KMS-11 (cell line): ENCODE measurements around the gene GPR17.

Experiments used
- H2AFZ ChIP-seq: fragments of 200-600 bp; sonication (generic); 2 replicates; pipeline ENCODE4 v1.6.1; 2016; ENCODE audit warnings: antibody characterized with exemption, mixed run types, low read depth
- H3K27ac ChIP-seq: fragments of 200-600 bp; sonication (generic); 2 replicates; pipeline ENCODE4 v1.6.1; 2016; ENCODE audit warnings: mild to moderate bottlenecking, mixed run types
- H3K27me3 ChIP-seq: fragments of 200-600 bp; sonication (generic); 2 replicates; pipeline ENCODE4 v1.6.1; 2017; ENCODE audit warnings: mild to moderate bottlenecking, low read depth, mixed run types, moderate library complexity; ENCODE audit not compliant: insufficient read depth
- H3K36me3 ChIP-seq: fragments of 200-600 bp; sonication (generic); 2 replicates; pipeline ENCODE4 v1.6.1; 2017; ENCODE audit warnings: mild to moderate bottlenecking, mixed run types; ENCODE audit not compliant: insufficient read depth
- H3K4me1 ChIP-seq: fragments of 200-600 bp; sonication (generic); 2 replicates; pipeline ENCODE4 v1.6.1; 2016; ENCODE audit warnings: mild to moderate bottlenecking, low read depth, mixed run types; ENCODE audit not compliant: poor library complexity, severe bottlenecking
- H3K4me2 ChIP-seq: fragments of 200-600 bp; sonication (generic); 2 replicates; pipeline ENCODE4 v1.7.0; 2016; ENCODE audit warnings: mild to moderate bottlenecking, mixed run types
- H3K4me3 ChIP-seq: fragments of 200-600 bp; sonication (generic); IDR thresholded peaks from 2 replicates; pipeline ENCODE4 v1.6.1; 2017; ENCODE audit warnings: low read depth, low read length, mixed read lengths; ENCODE audit not compliant: insufficient read depth
- H3K79me2 ChIP-seq: fragments of 200-600 bp; sonication (generic); 2 replicates; pipeline ENCODE4 v1.6.1; 2016; ENCODE audit warnings: low read depth, mixed run types; ENCODE audit not compliant: insufficient read depth
- H3K9ac ChIP-seq: fragments of 200-600 bp; sonication (generic); 2 replicates; pipeline ENCODE4 v1.6.1; 2016; ENCODE audit warnings: mild to moderate bottlenecking, mixed run types
- H4K20me1 ChIP-seq: fragments of 200-600 bp; sonication (generic); 2 replicates; pipeline ENCODE4 v1.6.1; 2016; ENCODE audit warnings: mild to moderate bottlenecking, mixed run types; ENCODE audit not compliant: insufficient read depth
- TF ChIP-seq, protein P1 (sequence below): fragments of 200-600 bp; sonication (generic); conservative IDR thresholded peaks from 2 replicates; pipeline ENCODE4 v1.6.1; 2017; ENCODE audit warnings: low read depth, mild to moderate bottlenecking, antibody characterized with exemption, low read length, moderate library complexity, mixed read lengths

The GPR17 gene

DNA sequence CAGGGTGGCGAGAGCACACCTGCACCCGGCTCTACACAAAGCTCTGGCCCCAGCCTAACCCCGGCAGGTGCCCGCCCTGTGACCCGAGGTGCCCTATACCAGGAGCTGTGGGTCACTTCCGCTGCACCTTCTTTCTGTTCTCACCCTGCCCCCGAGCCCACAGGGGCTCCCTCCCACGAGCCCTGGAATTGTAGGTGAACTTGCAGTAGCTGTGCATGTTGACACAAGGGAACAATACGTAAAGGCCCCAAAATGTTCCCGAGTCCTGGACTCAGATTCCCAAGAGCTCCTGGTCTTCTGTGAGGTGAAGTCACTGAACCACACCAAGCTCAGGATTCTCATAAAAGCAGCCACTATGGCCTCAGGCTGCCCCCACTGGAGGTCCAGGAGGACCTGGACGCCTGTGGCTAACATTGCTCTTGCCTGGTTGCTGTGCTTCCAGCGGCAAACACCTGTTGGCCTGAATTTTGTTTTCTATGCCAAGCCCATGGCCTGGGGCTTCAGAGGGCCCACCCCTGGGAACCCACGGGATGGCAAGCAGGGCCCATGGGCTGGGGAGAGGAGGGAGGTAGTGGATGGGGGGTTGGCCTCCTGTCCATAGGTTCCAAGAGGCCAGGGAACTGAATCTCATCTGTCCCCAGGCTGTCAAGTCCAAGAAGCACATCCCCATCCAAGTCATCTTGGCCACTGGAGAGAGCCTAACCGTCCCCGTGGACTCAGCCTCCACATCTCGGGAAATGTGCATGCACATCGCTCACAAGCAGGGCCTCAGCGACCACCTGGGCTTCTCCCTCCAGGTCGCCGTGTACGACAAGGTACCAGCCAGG, 23.2 kb upstream of the GPR17 start:
- H3K9ac ChIP-seq: no peak overlapping the region
- no peaks in the 10 kb centered on the region; the same call in 1 of the 2 replicates for H3K27me3 ChIP-seq
- H3K27ac ChIP-seq: no peak overlapping the region
- no peaks in the 10 kb centered on the region for H3K4me1 ChIP-seq
- H4K20me1 ChIP-seq: no peaks in the 10 kb centered on the region
- H3K4me3 ChIP-seq: no peak overlapping the region
- no peak overlapping the region for H3K4me2 ChIP-seq
- no peaks in the 10 kb centered on the region for H3K36me3 ChIP-seq
- H3K79me2 ChIP-seq: no peaks in the 10 kb centered on the region
- no peak overlapping the region for H2AFZ ChIP-seq
- TF ChIP-seq, protein P1, sequence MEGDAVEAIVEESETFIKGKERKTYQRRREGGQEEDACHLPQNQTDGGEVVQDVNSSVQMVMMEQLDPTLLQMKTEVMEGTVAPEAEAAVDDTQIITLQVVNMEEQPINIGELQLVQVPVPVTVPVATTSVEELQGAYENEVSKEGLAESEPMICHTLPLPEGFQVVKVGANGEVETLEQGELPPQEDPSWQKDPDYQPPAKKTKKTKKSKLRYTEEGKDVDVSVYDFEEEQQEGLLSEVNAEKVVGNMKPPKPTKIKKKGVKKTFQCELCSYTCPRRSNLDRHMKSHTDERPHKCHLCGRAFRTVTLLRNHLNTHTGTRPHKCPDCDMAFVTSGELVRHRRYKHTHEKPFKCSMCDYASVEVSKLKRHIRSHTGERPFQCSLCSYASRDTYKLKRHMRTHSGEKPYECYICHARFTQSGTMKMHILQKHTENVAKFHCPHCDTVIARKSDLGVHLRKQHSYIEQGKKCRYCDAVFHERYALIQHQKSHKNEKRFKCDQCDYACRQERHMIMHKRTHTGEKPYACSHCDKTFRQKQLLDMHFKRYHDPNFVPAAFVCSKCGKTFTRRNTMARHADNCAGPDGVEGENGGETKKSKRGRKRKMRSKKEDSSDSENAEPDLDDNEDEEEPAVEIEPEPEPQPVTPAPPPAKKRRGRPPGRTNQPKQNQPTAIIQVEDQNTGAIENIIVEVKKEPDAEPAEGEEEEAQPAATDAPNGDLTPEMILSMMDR: no peak

DNA sequence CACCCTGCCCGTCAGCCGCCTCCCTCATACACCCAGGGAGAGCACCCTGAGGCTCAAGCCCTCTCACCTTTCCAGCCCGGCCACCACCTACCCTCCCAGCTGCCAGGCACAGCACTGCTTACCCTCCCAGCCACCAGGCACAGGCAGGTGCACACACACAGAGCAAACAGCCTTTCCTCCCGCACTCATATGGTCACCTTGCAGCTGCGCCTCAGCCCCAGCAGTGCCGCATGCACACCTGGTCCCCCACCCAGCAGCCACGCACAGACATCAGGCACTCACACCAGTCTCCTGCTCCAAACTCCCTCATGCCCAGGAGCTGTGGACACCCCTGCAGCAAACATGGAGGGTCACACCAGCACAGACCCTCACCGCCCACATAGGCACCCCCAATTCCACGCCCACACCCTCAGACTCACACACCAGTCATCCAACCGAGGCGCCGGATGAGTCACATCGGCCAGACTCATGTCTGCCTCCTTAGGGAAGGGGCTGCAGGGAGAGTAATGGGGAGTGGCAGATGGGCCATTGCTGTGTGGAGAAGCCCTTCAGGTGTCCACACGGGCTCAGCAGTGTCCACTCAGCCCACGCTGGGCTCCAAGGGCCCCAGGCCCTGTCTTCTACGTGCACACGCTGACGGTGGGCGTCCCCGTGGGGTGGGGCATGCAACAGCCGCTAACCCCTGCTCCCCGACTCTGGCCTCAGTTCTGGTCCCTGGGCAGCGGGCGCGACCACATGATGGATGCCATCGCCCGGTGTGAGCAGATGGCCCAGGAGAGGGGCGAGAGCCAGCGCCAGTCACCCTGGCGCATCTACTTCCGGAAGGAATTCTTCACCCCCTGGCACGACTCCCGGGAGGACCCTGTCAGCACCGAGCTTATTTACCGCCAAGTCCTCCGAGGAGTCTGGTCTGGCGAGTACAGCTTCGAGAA, 22.3 kb upstream of the GPR17 start:
- Histone ChIP-seq H3K27ac (no peak overlapping the region), H3K9ac (no peak overlapping the region), H3K79me2 (no peaks in the 10 kb centered on the region), H4K20me1 (no peaks in the 10 kb centered on the region), H3K36me3 (no peaks in the 10 kb centered on the region), H3K27me3 (no peaks in the 10 kb centered on the region; the same call in 1 of the 2 replicates), H3K4me1 (no peaks in the 10 kb centered on the region), H3K4me3 (no peak overlapping the region), H2AFZ (no peak overlapping the region), H3K4me2 (no peak overlapping the region)
- TF ChIP-seq, protein P1: no peak

DNA sequence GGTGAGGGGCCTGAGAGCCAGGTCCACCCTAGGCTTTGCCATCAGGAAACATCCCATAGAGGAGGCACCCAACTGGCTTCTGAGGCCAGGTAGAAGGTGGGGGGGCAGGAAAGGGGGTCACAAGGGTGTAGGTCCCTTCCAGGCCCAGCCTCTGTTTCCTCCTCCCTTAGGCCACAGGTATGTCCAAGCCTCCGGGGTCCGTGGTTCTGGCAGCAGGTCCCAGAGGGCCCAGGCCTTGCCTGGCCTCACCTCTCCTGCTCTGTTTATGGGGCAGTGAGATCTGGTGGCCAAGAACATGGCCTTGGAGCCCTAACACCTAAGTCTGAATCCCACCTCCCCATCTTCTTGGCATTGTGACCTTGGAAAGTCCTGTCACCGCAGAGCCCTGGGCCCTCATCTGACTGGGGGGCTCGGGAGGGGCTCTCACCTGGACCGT, 21.6 kb upstream of the GPR17 start:
- no peak overlapping the region for H3K4me3 ChIP-seq
- no peaks in the 10 kb centered on the region for H3K79me2 ChIP-seq
- no peaks in the 10 kb centered on the region for H3K36me3 ChIP-seq
- H2AFZ ChIP-seq: no peak overlapping the region
- H4K20me1 ChIP-seq: no peaks in the 10 kb centered on the region
- TF ChIP-seq, protein P1: no peak
- H3K27ac ChIP-seq: no peak overlapping the region
- no peak overlapping the region for H3K9ac ChIP-seq
- H3K27me3 ChIP-seq: no peaks in the 10 kb centered on the region; the same call in 1 of the 2 replicates
- no peak overlapping the region for H3K4me2 ChIP-seq
- no peaks in the 10 kb centered on the region for H3K4me1 ChIP-seq

DNA sequence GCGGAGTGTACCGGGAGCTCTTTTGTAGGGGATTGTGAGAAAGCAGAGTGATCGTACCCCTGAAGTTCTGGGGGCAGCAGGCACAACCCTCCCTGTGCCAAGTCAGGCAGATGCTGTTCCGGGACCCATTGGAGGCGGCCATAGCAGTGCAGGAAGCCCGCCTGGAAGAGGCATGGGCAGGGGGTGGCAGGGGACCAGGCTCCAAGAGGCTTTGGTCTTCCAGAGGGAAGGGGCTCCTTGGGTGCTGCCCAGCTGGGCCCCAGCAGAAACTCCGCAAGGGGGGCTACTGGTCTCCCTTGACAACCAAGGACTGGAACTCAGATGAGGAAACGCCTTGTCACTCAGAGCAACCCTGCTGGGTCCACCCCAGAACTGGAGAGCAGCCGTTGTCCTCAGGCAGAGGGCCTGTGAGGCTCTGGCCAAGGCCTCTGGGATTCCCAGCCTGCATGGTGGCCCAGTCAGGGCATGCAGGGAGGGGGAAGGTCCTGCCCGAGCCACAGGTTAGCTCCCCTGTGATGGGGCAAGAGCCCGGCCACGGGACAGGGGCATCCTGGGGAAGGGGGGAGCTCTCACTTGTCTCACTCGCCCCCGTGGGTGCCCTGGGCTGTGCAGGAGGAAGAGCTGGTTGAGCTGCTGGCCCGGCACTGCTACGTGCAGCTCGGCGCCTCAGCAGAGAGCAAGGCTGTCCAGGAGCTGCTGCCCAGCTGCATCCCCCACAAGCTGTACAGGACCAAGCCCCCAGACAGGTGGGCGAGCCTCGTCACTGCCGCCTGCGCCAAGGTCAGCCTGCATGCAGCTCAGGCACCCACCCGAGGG, 21.0 kb upstream of the GPR17 start:
- TF ChIP-seq, protein P1: no peak
- no peak overlapping the region for H3K9ac ChIP-seq
- no peak overlapping the region for H3K27ac ChIP-seq
- no peaks in the 10 kb centered on the region; the same call in 1 of the 2 replicates for H3K27me3 ChIP-seq
- no peaks in the 10 kb centered on the region for H3K79me2 ChIP-seq
- no peak overlapping the region for H3K4me2 ChIP-seq
- no peaks in the 10 kb centered on the region for H4K20me1 ChIP-seq
- no peaks in the 10 kb centered on the region for H3K36me3 ChIP-seq
- no peak overlapping the region for H3K4me3 ChIP-seq
- no peak overlapping the region for H2AFZ ChIP-seq
- no peaks in the 10 kb centered on the region for H3K4me1 ChIP-seq
